SW480 (cell line): Measurements from ENCODE around the gene RTF1.

ENCODE experiments used
- DNase-seq: peaks from one replicate; pipeline ENCODE4 v3.0.0-alpha.2; 2016; ENCODE audit warnings: low spot score

RTF1 gene

GRCh38 chr15:41506796-41507341, 90.0 kb downstream of the RTF1 start:
- peak; percentile 32 for DNase-seq

GRCh38 chr15:41507820-41508290, 91.0 kb downstream of the RTF1 start:
- DNase-seq, result no peak

GRCh38 chr15:41510728-41511127, 93.8 kb downstream of the RTF1 start:
- DNase-seq, result no peak

- no peak for DNase-seq
Observed at GRCh38 chr15:41511331-41511898, 94.5 kb downstream of the RTF1 start.

- no peak for DNase-seq
Observed at GRCh38 chr15:41511899-41512369, 95.0 kb downstream of the RTF1 start.

GRCh38 chr15:41512512-41512939, 95.6 kb downstream of the RTF1 start:
- no peak for DNase-seq

GRCh38 chr15:41512940-41513505, 96.1 kb downstream of the RTF1 start:
- peak; percentile 55 for DNase-seq

GRCh38 chr15:41513506-41514227, 96.8 kb downstream of the RTF1 start, which contains the start of gene LTK:
LTK (minus strand) TSS chr15:41513827; CDS start chr15:41513709, 118 bp downstream.
- peak; percentile 80 for DNase-seq

GRCh38 chr15:41517895-41518449, 101.1 kb downstream of the RTF1 start:
- DNase-seq, result no peak

GRCh38 chr15:41520636-41521035, 103.7 kb downstream of the RTF1 start:
- no peak for DNase-seq

GRCh38 chr15:41521614-41522013, 104.7 kb downstream of the RTF1 start:
- no peak for DNase-seq

GRCh38 chr15:41523097-41523496, 106.2 kb downstream of the RTF1 start:
- no peak for DNase-seq

- DNase-seq, result no peak
Observed at GRCh38 chr15:41530363-41530956, 113.6 kb downstream of the RTF1 start.
